ENCODE measurements around the gene CAPN12. TPM values are rescaled to one million over a fixed set of nuclear protein-coding genes. Genes with fewer than 3 reads are reported as not detected.
A peak's percentile ranks its signal among the peaks of the same experiment; 100 is the strongest.
"Not testable (repeated sequence)": the region's sequence is repeated elsewhere in the genome, so short reads cannot be mapped to it uniquely, and the experiment has no call there.

The CAPN12 gene
- total RNA-seq, 2 donors from 2014 or later = 2.3 to 6.0 TPM

DNA sequence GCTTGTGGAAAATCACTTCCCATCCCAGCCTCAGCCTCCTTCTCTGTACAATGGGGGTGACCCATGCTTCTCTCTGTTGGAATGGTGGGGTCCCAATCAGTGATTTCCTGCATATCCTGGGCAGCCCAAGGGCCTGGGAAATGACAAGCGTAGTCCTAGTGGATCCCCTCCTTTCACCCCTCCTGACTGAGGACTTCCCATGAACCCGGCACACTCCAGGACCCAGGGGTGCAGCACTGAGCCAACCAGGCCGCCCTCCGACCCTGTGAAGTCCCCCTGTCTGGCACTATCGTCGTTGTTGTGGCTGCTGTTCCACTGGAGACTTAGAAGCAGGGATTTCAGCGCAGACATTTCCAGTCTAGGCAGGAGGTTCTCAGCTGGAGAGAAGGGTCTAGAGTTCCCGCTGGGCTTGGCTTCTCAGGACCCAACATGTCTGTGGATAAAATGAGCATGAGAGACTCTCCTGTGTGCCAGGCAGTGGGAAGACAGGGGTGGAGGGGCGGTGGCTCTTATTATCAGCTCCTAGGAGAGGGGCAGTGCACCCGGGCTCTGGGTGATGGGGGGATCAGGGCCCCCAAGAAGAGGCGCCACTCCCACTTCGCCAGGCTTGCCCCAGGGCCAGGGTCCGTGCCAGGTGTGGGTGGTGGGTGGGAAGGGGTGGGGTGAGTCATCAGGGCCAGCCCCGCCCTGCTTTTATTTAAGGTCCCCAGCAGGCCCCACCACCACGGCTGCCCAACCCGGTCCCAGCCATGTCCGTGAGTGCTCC is 44.4 kb upstream of the CAPN12 start, which contains the start of gene LGALS7B:
LGALS7B (plus strand) TSS at position 723 of the 766 bp plus-strand sequence; CDS start at position 750, 27 bp downstream.
- Histone ChIP-seq H3K27me3 (replicated peaks; ENCODE audit: insufficient read depth) (no peaks in the 10 kb centered on the region), H3K4me3 (no peak within 1 kb of the TSS), H3K27ac (no peak within 1 kb of the TSS), H3K4me1 (replicated peaks) (no peaks in the 10 kb centered on the region), H3K36me3 (no peaks in the 10 kb centered on the region), H3K9me3 (no peaks in the 10 kb centered on the region)
- intact Hi-C loops (cut with DNase I) = no loop called here
- WGBS = 38% methylated on average over 9 of the region's 17 CpGs
- DNase-seq (ENCODE audit: low spot score) = no peak
- TF ChIP-seq POLR2A (IDR thresholded peaks at IDR 0.05) (no peak), CTCF (IDR thresholded peaks at IDR 0.05) (no peak), POLR2AphosphoS5 (IDR thresholded peaks at IDR 0.05) (no peak)

DNA sequence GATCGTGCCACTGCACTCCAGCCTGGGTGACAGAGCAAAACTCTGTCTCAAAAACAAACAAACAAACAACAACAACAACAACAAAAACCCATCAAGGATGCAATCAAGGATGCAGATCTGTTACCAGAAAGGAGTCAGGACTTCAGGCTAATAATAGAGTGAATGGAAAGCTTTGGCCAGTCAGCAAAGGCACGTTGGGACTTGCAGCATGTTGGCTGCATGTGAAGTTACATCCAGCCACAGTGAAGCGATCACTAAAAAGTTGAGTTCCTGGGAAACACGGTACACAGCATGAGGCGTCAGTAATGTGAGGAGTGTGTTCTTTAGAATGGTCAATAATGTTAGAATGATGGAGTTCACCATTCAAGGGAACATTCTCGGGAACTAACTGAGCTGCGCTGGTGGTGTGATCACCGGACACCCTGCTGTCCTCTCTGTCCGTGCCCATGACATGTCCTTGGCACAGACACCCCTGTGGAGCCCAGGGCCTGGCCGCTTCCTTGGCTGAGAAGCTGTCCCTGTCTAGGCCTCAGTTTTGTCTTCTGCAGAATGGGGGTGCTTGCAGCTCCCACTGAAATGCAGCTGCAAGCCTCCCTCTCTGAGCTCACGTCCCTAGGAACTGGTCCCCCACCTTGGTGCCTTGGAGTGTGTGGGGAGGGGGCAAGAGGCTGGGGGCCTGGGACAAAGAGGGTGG is 42.4 kb upstream of the CAPN12 start:
- no peaks in the 10 kb centered on the region for H3K36me3 ChIP-seq
- WGBS = 53% methylated on average over 11 of the region's 11 CpGs

GRCh38 chr19:38786061-38786460 is 41.8 kb upstream of the CAPN12 start:
- DNase-seq (ENCODE audit: low spot score); H3K4me3 ChIP-seq; H3K27me3 ChIP-seq (replicated peaks; ENCODE audit: insufficient read depth); H3K36me3 ChIP-seq; H3K4me1 ChIP-seq (replicated peaks); H3K27ac ChIP-seq; intact Hi-C loops (cut with DNase I); H3K9me3 ChIP-seq: not testable (repeated sequence)
- WGBS = 100% methylated on average over 3 of the region's 3 CpGs

More for the DNA sequence above, 42.4 kb upstream of the CAPN12 start:
- intact Hi-C loops (cut with DNase I) = no loop called here
- Histone ChIP-seq H3K4me3 (no peak overlapping the region), H3K27me3 (replicated peaks; ENCODE audit: insufficient read depth) (no peaks in the 10 kb centered on the region), H3K4me1 (replicated peaks) (no peaks in the 10 kb centered on the region), H3K9me3 (no peaks in the 10 kb centered on the region), H3K27ac (no peak overlapping the region)
- TF ChIP-seq POLR2A (IDR thresholded peaks at IDR 0.05) = no peak
- peak; percentile 74 for TF ChIP-seq POLR2AphosphoS5 (IDR thresholded peaks at IDR 0.05)
- TF ChIP-seq CTCF (IDR thresholded peaks at IDR 0.05) = no peak
- DNase-seq (ENCODE audit: low spot score) = peak; percentile 56

DNA sequence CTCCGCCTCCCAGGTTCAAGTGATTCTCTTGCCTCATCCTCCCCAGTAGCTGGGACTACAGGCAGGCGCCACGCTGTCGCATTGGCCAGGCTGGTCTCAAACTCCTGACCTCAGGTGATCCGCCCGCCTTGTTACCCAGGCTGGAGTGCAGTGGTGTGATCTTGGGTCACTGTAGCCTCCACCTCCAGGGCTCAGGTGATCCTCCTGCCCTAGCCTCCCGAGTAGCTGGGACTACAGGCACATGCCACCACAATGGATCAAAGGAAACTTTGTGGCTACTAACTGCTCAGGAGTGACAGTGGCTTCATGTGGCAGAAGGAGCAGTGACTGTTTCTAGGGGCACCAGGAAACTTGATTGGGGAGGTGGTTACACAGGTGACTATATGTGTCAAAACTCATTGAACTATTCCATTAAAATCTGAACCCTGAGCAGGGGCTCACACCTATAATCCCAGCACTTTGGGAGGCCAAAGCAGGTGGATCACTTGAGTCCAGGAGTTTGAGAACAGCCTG is 41.0 kb upstream of the CAPN12 start:
- H3K4me1 ChIP-seq (replicated peaks) = no peaks in the 10 kb centered on the region
- H3K4me3 ChIP-seq = no peak overlapping the region
- H3K9me3 ChIP-seq = no peaks in the 10 kb centered on the region
- H3K27ac ChIP-seq = no peak overlapping the region
- H3K36me3 ChIP-seq = no peaks in the 10 kb centered on the region
- TF ChIP-seq POLR2A (IDR thresholded peaks at IDR 0.05) = no peak
- DNase-seq (ENCODE audit: low spot score) = no peak
- 96% methylated on average over 7 of the region's 7 CpGs for WGBS
- intact Hi-C loops (cut with DNase I) = no loop called here
- H3K27me3 ChIP-seq (replicated peaks; ENCODE audit: insufficient read depth) = no peaks in the 10 kb centered on the region

GRCh38 chr19:38784224-38784623 is 40.0 kb upstream of the CAPN12 start:
- WGBS = 70% methylated on average over 3 of the region's 3 CpGs
- intact Hi-C loops (cut with DNase I) = no loop called here
- no peak for DNase-seq (ENCODE audit: low spot score)
- Histone ChIP-seq H3K36me3 (no peaks in the 10 kb centered on the region), H3K4me1 (replicated peaks) (no peaks in the 10 kb centered on the region), H3K27ac (no peak overlapping the region), H3K4me3 (no peak overlapping the region), H3K27me3 (replicated peaks; ENCODE audit: insufficient read depth) (no peaks in the 10 kb centered on the region), H3K9me3 (no peaks in the 10 kb centered on the region)
- TF ChIP-seq CTCF (IDR thresholded peaks at IDR 0.05) (no peak), POLR2A (IDR thresholded peaks at IDR 0.05) (no peak), POLR2AphosphoS5 (IDR thresholded peaks at IDR 0.05) (no peak)

GRCh38 chr19:38782212-38782611 is 37.9 kb upstream of the CAPN12 start:
- H3K27me3 ChIP-seq (replicated peaks; ENCODE audit: insufficient read depth); H3K27ac ChIP-seq; H3K36me3 ChIP-seq; H3K4me3 ChIP-seq; H3K4me1 ChIP-seq (replicated peaks); DNase-seq (ENCODE audit: low spot score); intact Hi-C loops (cut with DNase I); H3K9me3 ChIP-seq: not testable (repeated sequence)
- WGBS = 91% methylated on average over 13 of the region's 13 CpGs

Measured in prostate gland (tissue), 2 donors.